Measurements from ENCODE around the gene SVEP1.

Gene SVEP1

GRCh38 chr9:110579034-110579861, at the start of gene SVEP1:
Gene SVEP1, minus strand, starts transcription at chr9:110579741. Its CDS starts 198 bp downstream, at chr9:110579543.
- peak; percentile 65 for DNase-seq
- Mint-ChIP-seq H3K4me1 (peaks cover 17% of the 10 kb centered on the region), H3K36me3 (ENCODE audit: low read depth) (peaks cover 6% of the 10 kb centered on the region), H3K4me3 (peak within 1 kb of the TSS; percentile 85), H3K27ac (no peak within 1 kb of the TSS), H3K27me3 (ENCODE audit: low read depth, poor library complexity) (peaks cover 73% of the 10 kb centered on the region), H3K9me3 (peaks cover 20% of the 10 kb centered on the region)
- TF ChIP-seq CTCF (IDR thresholded peaks at IDR 0.05): no peak

GRCh38 chr9:110626101-110626829, 46.7 kb upstream of the SVEP1 start:
- Mint-ChIP-seq H3K27me3 (ENCODE audit: low read depth, poor library complexity) (no peaks in the 10 kb centered on the region), H3K4me3 (no peak overlapping the region), H3K36me3 (ENCODE audit: low read depth) (no peaks in the 10 kb centered on the region), H3K4me1 (peaks cover 13% of the 10 kb centered on the region), H3K9me3 (peaks cover 15% of the 10 kb centered on the region), H3K27ac (no peak overlapping the region)
- TF ChIP-seq CTCF (IDR thresholded peaks at IDR 0.05): no peak
- DNase-seq: no peak

GRCh38 chr9:110623462-110624025, 44.0 kb upstream of the SVEP1 start:
- no peaks in the 10 kb centered on the region for H3K27me3 Mint-ChIP-seq (ENCODE audit: low read depth, poor library complexity)
- no peaks in the 10 kb centered on the region for H3K9me3 Mint-ChIP-seq
- H3K4me3 Mint-ChIP-seq: no peak overlapping the region
- TF ChIP-seq CTCF (IDR thresholded peaks at IDR 0.05): peak; percentile 64
- peaks cover 13% of the 10 kb centered on the region for H3K4me1 Mint-ChIP-seq
- DNase-seq: peak; percentile 48
- H3K27ac Mint-ChIP-seq: no peak overlapping the region
- no peaks in the 10 kb centered on the region for H3K36me3 Mint-ChIP-seq (ENCODE audit: low read depth)

- no peaks in the 10 kb centered on the region for H3K27me3 Mint-ChIP-seq (ENCODE audit: low read depth, poor library complexity)
- no peak overlapping the region for H3K4me3 Mint-ChIP-seq
- no peaks in the 10 kb centered on the region for H3K36me3 Mint-ChIP-seq (ENCODE audit: low read depth)
- DNase-seq: no peak
- H3K27ac Mint-ChIP-seq: no peak overlapping the region
- no peaks in the 10 kb centered on the region for H3K9me3 Mint-ChIP-seq
- peaks cover 13% of the 10 kb centered on the region for H3K4me1 Mint-ChIP-seq
- no peak for TF ChIP-seq CTCF (IDR thresholded peaks at IDR 0.05)
These were observed 42.8 kb upstream of the SVEP1 start for GRCh38 chr9:110622368-110622767.

- DNase-seq: no peak
- Mint-ChIP-seq H3K9me3 (no peaks in the 10 kb centered on the region), H3K4me3 (no peak overlapping the region), H3K27me3 (ENCODE audit: low read depth, poor library complexity) (no peaks in the 10 kb centered on the region), H3K27ac (no peak overlapping the region), H3K36me3 (ENCODE audit: low read depth) (no peaks in the 10 kb centered on the region), H3K4me1 (no peaks in the 10 kb centered on the region)
- no peak for TF ChIP-seq CTCF (IDR thresholded peaks at IDR 0.05)
These were observed 41.2 kb upstream of the SVEP1 start for GRCh38 chr9:110620726-110621125.
